OCI-LY7 (cell line): ENCODE measurements around the gene DENND2D. TPM values are rescaled to one million over a fixed set of nuclear protein-coding genes. Genes with fewer than 3 reads are reported as not detected.
A peak's percentile ranks its signal among the peaks of the same experiment; 100 is the strongest.

ENCODE experiments used
- BruUV-seq: library from RNA; stranded (reverse); fragments of 400-500 nt; replicated peaks from 2 replicates; lab custom pipeline; 2021; lab: Mats Ljungman, UMichigan
- CTCF ChIA-PET: fragments of 300-600 bp; sonication (Branson Sonifier 250); formaldehyde crosslinking; loops from one replicate; lab custom pipeline; 2022; ENCODE audit warnings: antibody characterized with exemption; ENCODE audit not compliant: unreplicated experiment; lab: Charles Lee
- POLR2A ChIA-PET: fragments of 300-600 bp; sonication (Branson Sonifier 250); formaldehyde crosslinking; loops from one replicate; lab custom pipeline; 2022; ENCODE audit warnings: antibody characterized with exemption; lab: Charles Lee
- DNase-seq: peaks from one replicate; pipeline ENCODE4 v3.0.0-alpha.2; 2015; ENCODE audit warnings: low spot score
- H2AFZ ChIP-seq: fragments of 200-600 bp; sonication (generic), shearing (Covaris generic); 2 replicates; pipeline ENCODE4 v1.6.1; 2014; ENCODE audit warnings: mild to moderate bottlenecking, antibody characterized with exemption, low read length, moderate library complexity
- H3K27ac ChIP-seq: fragments of 200-600 bp; sonication (generic); 2 replicates; pipeline ENCODE4 v1.5.1; 2014; ENCODE audit warnings: mixed run types, low read depth, mild to moderate bottlenecking, moderate library complexity, low read length, inconsistent platforms; ENCODE audit not compliant: poor library complexity, severe bottlenecking
- H3K36me3 ChIP-seq: fragments of 200-600 bp; sonication (generic); 2 replicates; pipeline ENCODE4 v1.6.1; 2014; ENCODE audit warnings: mild to moderate bottlenecking, antibody characterized with exemption, low read length, moderate library complexity, mixed read lengths; ENCODE audit not compliant: insufficient read depth
- H3K4me1 ChIP-seq: fragments of 200-600 bp; sonication (generic); 2 replicates; pipeline ENCODE4 v1.5.1; 2014; ENCODE audit warnings: mild to moderate bottlenecking, low read length; ENCODE audit not compliant: insufficient read depth, poor library complexity, severe bottlenecking
- H3K4me2 ChIP-seq: fragments of 200-600 bp; sonication (generic); 2 replicates; pipeline ENCODE4 v1.6.1; 2014; ENCODE audit warnings: mild to moderate bottlenecking, low read length
- H3K4me3 ChIP-seq: fragments of 200-600 bp; sonication (generic); 2 replicates; pipeline ENCODE4 v1.5.1; 2014; ENCODE audit warnings: mild to moderate bottlenecking, low read depth, low read length; ENCODE audit not compliant: poor library complexity, severe bottlenecking
- H3K79me2 ChIP-seq: fragments of 200-600 bp; sonication (generic); 2 replicates; pipeline ENCODE4 v1.6.1; 2016; ENCODE audit warnings: low read depth, mild to moderate bottlenecking, low read length, moderate library complexity, mixed read lengths; ENCODE audit not compliant: insufficient read depth
- H3K9me2 ChIP-seq: fragments of 200-600 bp; sonication (generic); 2 replicates; pipeline ENCODE4 v1.6.1; 2016; ENCODE audit warnings: mild to moderate bottlenecking, low read length, mixed read lengths; ENCODE audit not compliant: insufficient read depth
- H3K9me3 ChIP-seq: fragments of 200-600 bp; sonication (generic); 2 replicates; pipeline ENCODE4 v1.6.1; 2014; ENCODE audit warnings: mild to moderate bottlenecking, mixed run types, low read length, mixed read lengths
- H4K20me1 ChIP-seq: fragments of 200-600 bp; sonication (generic); 2 replicates; pipeline ENCODE4 v1.6.1; 2014; ENCODE audit warnings: mild to moderate bottlenecking, antibody characterized with exemption, low read length, moderate library complexity, mixed read lengths; ENCODE audit not compliant: insufficient read depth
- EZH2phosphoT487 ChIP-seq: fragments of 200-600 bp; sonication (generic); IDR thresholded peaks from 2 replicates; pipeline ENCODE4 v1.6.1; 2018; ENCODE audit warnings: low read depth, borderline replicate concordance, mild to moderate bottlenecking, mixed run types, antibody characterized with exemption, low read length, moderate library complexity, mixed read lengths
- intact Hi-C: fragments of 100-400 bp; cut with micrococcal nuclease; formaldehyde crosslinking; loops from one replicate; pipeline ENCODE4 v1.10.0; 2022; ENCODE audit not compliant: unreplicated experiment
- small RNA-seq: library from RNA; depleted of rRNA; stranded (forward); fragments of <200 nt; gene quantifications from one replicate; pipeline ENCODE3, GENCODE V24; 2014
- total RNA-seq, 2 experiments: library from RNA; depleted of rRNA in 1 of 2; stranded (reverse); fragments of >200 nt in 1 of 2; shearing (Covaris generic) in 1 of 2; gene quantifications; 2 replicates each; pipeline ENCODE4 v1.2.3, GENCODE V29; 2014 to 2022
- TF ChIP-seq, protein P1 (sequence below): fragments of 200-600 bp; sonication (generic); conservative IDR thresholded peaks from 2 replicates; pipeline ENCODE4 v1.5.1; 2014; ENCODE audit warnings: mild to moderate bottlenecking, antibody characterized with exemption, low read length, moderate library complexity, mixed read lengths

The DENND2D gene
- total RNA-seq, 2 experiments from 2014 or later, result 9.8 to 39.9 TPM

DNA sequence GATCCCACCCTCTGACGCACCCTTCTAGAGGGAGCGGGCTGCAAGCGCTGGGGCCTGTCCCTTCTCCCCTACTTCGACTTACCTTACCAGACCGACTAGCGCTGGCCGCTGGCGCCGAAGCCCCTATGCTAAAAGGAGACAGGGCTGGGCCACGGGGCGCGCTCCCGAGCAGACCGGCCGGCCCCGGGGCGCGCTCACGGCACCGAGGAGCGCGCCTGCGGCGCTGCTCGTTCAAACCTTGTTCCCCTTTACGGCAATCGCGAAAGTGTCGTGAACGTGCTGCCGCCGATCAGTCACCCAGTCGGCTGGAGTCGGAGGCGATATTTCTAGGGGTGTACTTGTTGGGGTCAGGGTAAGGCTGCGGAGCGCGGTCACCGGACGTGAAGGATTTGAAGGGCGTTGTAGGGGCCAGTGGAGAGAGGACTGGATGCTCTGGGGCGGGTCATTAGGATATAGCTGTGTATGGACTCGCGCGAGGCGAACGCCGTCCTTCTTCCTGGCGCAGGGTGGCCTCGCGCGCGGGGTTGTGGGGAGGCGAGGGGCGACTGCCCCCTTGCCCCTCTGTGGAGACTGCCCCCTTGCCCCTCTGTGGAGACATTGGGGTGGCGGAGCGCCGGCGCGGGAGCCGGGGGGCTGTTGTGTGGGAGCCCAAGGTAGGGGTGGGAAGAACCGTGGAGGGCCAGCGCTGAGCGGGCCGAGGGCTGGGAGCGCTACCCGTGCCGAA, 60.3 kb downstream of the DENND2D start, which contains the start of the genes CEPT1 and DRAM2:
Gene CEPT1 (plus strand): TSS at position 268 of the 724 bp plus-strand sequence. CDS start 7,492 bp downstream, outside the sequence.
Gene DRAM2 (minus strand): TSS at position 138 of the 724 bp plus-strand sequence. CDS start 8,539 bp downstream, outside the sequence.
- Histone ChIP-seq H4K20me1 (peaks cover 25% of the 10 kb centered on the region; the same call in 1 of the 2 replicates), H3K36me3 (peaks cover 44% of the 10 kb centered on the region), H3K27ac (peak within 1 kb of the TSS; percentile 91), H3K9me2 (no peaks in the 10 kb centered on the region), H3K4me1 (peaks cover 55% of the 10 kb centered on the region), H3K79me2 (peaks cover 83% of the 10 kb centered on the region), H2AFZ (peak within 1 kb of the TSS; percentile 38; the same call in 1 of the 2 replicates), H3K4me2 (peak within 1 kb of the TSS; percentile 85), H3K9me3 (no peaks in the 10 kb centered on the region), H3K4me3 (peak within 1 kb of the TSS; percentile 94)
- CTCF ChIA-PET, result interaction anchor here (0.5 to 1.4 kb wide), 4 partner anchors 14 to 89 kb away, joined by 3 to 4 read pairs (median 3); no protein-coding TSS in a partner anchor
- TF ChIP-seq EZH2phosphoT487, result no peak
- TF ChIP-seq, protein P1, sequence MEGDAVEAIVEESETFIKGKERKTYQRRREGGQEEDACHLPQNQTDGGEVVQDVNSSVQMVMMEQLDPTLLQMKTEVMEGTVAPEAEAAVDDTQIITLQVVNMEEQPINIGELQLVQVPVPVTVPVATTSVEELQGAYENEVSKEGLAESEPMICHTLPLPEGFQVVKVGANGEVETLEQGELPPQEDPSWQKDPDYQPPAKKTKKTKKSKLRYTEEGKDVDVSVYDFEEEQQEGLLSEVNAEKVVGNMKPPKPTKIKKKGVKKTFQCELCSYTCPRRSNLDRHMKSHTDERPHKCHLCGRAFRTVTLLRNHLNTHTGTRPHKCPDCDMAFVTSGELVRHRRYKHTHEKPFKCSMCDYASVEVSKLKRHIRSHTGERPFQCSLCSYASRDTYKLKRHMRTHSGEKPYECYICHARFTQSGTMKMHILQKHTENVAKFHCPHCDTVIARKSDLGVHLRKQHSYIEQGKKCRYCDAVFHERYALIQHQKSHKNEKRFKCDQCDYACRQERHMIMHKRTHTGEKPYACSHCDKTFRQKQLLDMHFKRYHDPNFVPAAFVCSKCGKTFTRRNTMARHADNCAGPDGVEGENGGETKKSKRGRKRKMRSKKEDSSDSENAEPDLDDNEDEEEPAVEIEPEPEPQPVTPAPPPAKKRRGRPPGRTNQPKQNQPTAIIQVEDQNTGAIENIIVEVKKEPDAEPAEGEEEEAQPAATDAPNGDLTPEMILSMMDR, result no peak
- peak; percentile 97 for DNase-seq
- intact Hi-C loops, result loop anchor here (1.0 to 10.0 kb wide), 5 partner anchors 12 to 615 kb away; partner anchors contain the start of genes DDX20 and DENND2D
- POLR2A ChIA-PET, result interaction anchor here (0.9 to 9.5 kb wide), 13 partner anchors 10 to 364 kb away, joined by 3 to 114 read pairs (median 5); no protein-coding TSS in a partner anchor
- BruUV-seq, result no TSS peak

DNA sequence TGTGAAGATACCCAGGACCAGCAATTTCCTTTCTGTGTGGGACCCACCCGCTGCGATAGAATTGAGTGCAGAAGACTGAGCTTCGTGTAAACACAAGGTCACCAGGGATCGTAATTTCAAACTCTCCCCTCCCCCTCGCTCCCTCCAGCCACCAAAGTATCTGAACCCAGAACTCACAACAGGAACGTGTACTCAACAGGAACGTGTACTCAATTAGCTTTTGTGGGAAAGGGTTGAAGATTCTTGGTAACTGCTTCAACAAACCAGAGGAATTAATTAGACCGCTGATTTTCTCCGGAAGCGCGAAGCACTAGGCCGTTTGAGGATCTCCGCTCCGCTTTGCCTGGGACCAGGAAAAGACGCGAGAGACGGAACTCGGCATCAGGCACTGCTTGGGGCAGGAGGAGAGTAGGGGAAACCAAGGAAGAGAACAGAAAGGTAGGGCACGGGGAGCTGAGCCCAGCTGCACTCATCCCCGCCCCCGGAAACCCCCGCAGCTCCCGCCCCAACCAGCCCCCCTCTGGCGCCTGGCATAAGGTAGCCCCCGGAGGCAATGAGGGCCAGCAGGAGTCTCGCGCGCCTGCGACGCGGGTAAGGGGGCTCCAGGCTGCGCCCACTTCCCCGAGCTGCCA, 61.0 kb downstream of the DENND2D start:
- peak; percentile 65 for DNase-seq

More for the DNA sequence above, 61.0 kb downstream of the DENND2D start:
- H4K20me1 ChIP-seq, result peaks cover 25% of the 10 kb centered on the region; the same call in 1 of the 2 replicates
- no peaks in the 10 kb centered on the region for H3K9me2 ChIP-seq
- peaks cover 80% of the 10 kb centered on the region for H3K79me2 ChIP-seq
- ChIA-PET CTCF (interaction anchor here (0.7 to 1.4 kb wide), 3 partner anchors 80 to 90 kb away, joined by 3 to 4 read pairs (median 3); no protein-coding TSS in a partner anchor), POLR2A (interaction anchor here (0.6 to 9.5 kb wide), 14 partner anchors 9 to 643 kb away, joined by 3 to 114 read pairs (median 4); no protein-coding TSS in a partner anchor)
- TF ChIP-seq EZH2phosphoT487, result no peak
- TF ChIP-seq, protein P1, result no peak
- H2AFZ ChIP-seq, result peak overlapping the region; percentile 38; the same call in 1 of the 2 replicates
- peak overlapping the region; percentile 85 for H3K4me2 ChIP-seq
- H3K4me3 ChIP-seq, result peak overlapping the region; percentile 94
- peak overlapping the region; percentile 91 for H3K27ac ChIP-seq
- intact Hi-C loops, result loop anchor here (1.0 to 10.0 kb wide), 2 partner anchors 11 to 615 kb away; partner anchors contain the start of gene DDX20
- peaks cover 60% of the 10 kb centered on the region for H3K4me1 ChIP-seq
- peaks cover 44% of the 10 kb centered on the region for H3K36me3 ChIP-seq
- no TSS peak for BruUV-seq
- no peaks in the 10 kb centered on the region for H3K9me3 ChIP-seq

Small RNA genes lying within 50 kb of the gene (small RNA-seq; reads per million reads assigned to genes)
- gene AL355816.1, result not detected

Other genes starting within 250 kb of the DENND2D start
- gene LRIF1, start 236.7 kb downstream of the DENND2D start, total RNA-seq (2014; rRNA removed; shearing (Covaris generic)), result 6.6 and 7.1 TPM in 2 replicates
- 10.0 and 12.2 TPM in 2 replicates for gene LRIF1, start 236.7 kb downstream of the DENND2D start, total RNA-seq (2022)
- gene DRAM2, start 60.6 kb downstream of the DENND2D start, total RNA-seq (2014; rRNA removed; shearing (Covaris generic)), result 75.2 and 84.2 TPM in 2 replicates
- 83.5 and 87.9 TPM in 2 replicates for gene DRAM2, start 60.6 kb downstream of the DENND2D start, total RNA-seq (2022)
- gene CEPT1, start 60.4 kb downstream of the DENND2D start, total RNA-seq (2014; rRNA removed; shearing (Covaris generic)), result 41.5 and 44.9 TPM in 2 replicates
- 59.0 TPM in 2 replicates for gene CEPT1, start 60.4 kb downstream of the DENND2D start, total RNA-seq (2022)
- 37.1 and 50.6 TPM in 2 replicates for gene CHI3L2, start 27.1 kb upstream of the DENND2D start, total RNA-seq (2014; rRNA removed; shearing (Covaris generic))
- gene CHI3L2, start 27.1 kb upstream of the DENND2D start, total RNA-seq (2022), result 88.7 and 95.4 TPM in 2 replicates
- gene CHIA, start 90.2 kb upstream of the DENND2D start, total RNA-seq (2014; rRNA removed; shearing (Covaris generic)), result not detected in 2 replicates
- not detected in 2 replicates for gene CHIA, start 90.2 kb upstream of the DENND2D start, total RNA-seq (2022)
- gene OVGP1, start 227.1 kb upstream of the DENND2D start, total RNA-seq (2014; rRNA removed; shearing (Covaris generic)), result 3.8 and 4.1 TPM in 2 replicates
- 0.93 and 2.0 TPM in 2 replicates for gene OVGP1, start 227.1 kb upstream of the DENND2D start, total RNA-seq (2022)
- 63.0 and 97.3 TPM in 2 replicates for gene WDR77, start 248.6 kb upstream of the DENND2D start, total RNA-seq (2014; rRNA removed; shearing (Covaris generic))
- 59.9 and 66.4 TPM in 2 replicates for gene WDR77, start 248.6 kb upstream of the DENND2D start, total RNA-seq (2022)
- 286 and 291 TPM in 2 replicates for gene ATP5PB, start 248.8 kb upstream of the DENND2D start, total RNA-seq (2014; rRNA removed; shearing (Covaris generic))
- gene ATP5PB, start 248.8 kb upstream of the DENND2D start, total RNA-seq (2022), result 285 and 303 TPM in 2 replicates